Tibial artery (tissue), 4 donors: ENCODE measurements around the gene CPEB4.

ENCODE experiments used
- DNase-seq, 2 donors: peaks; one replicate each; pipeline ENCODE4 v3.0.0-alpha.2; 2019
- H3K27ac ChIP-seq, 2 donors: fragments of 200-600 bp; sonication (generic) in 1 of 2; 1 replicate in 1 of 2; 2 replicates in 1 of 2; pipeline ENCODE4 v1.5.1; 2018 to 2019; ENCODE audit warnings: mild to moderate bottlenecking in 1 of 2
- H3K27me3 ChIP-seq, 2 donors: fragments of 200-600 bp; sonication (generic) in 1 of 2; one replicate each; pipeline versions ENCODE4 v1.5.1 to v1.6.0; 2016 to 2019
- H3K36me3 ChIP-seq, 3 donors: fragments of 200-600 bp; sonication (generic) in 2 of 3; one replicate each; pipeline ENCODE4 v1.5.1; 2016 to 2019; ENCODE audit warnings: mild to moderate bottlenecking in 2 of 3
- H3K4me1 ChIP-seq, 4 donors: fragments of 200-600 bp; sonication (generic) in 2 of 4; 1 replicate in 3 of 4; 2 replicates in 1 of 4; pipeline ENCODE4 v1.5.1; 2016 to 2019
- H3K4me3 ChIP-seq, 2 donors: fragments of 200-600 bp; sonication (generic) in 1 of 2; 1 replicate in 1 of 2; 2 replicates in 1 of 2; pipeline ENCODE4 v1.5.1; 2018 to 2019; ENCODE audit warnings: mild to moderate bottlenecking in 2 of 2
- H3K9me3 ChIP-seq, 3 donors: fragments of 200-600 bp; sonication (generic) in 1 of 3; one replicate each; pipeline ENCODE4 v1.5.1; 2016 to 2019
- CTCF ChIP-seq, 2 experiments: fragments of 200-600 bp in 1 of 2; fragments of 450-650 bp in 1 of 2; IDR thresholded peaks; one replicate each; pipeline ENCODE4 v1.5.1; 2017 to 2019; ENCODE audit warnings: antibody characterized with exemption in 2 of 2, mild to moderate bottlenecking in 1 of 2, moderate library complexity in 1 of 2
- intact Hi-C: fragments of 100-400 bp; cut with DNase I; formaldehyde crosslinking; loops from one replicate; pipeline ENCODE4 v1.15.0; 2023; ENCODE audit warnings: low total_unique reads

CPEB4 gene

GRCh38 chr5:173981185-173981761 lies 93.1 kb downstream of the CPEB4 start:
- H3K27me3 ChIP-seq: peaks cover 0 to 12% of the 10 kb centered on the region in 2 donors
- no peak overlapping the region for H3K27ac ChIP-seq
- H3K4me3 ChIP-seq: no peak overlapping the region
- no peak for TF ChIP-seq CTCF (IDR thresholded peaks at IDR 0.05)
- no peak for DNase-seq
- H3K9me3 ChIP-seq: peaks cover 0 to 7% (median 0%) of the 10 kb centered on the region in 3 donors
- no peaks in the 10 kb centered on the region for H3K36me3 ChIP-seq
- intact Hi-C loops: no loop called here
- H3K4me1 ChIP-seq: no peaks in the 10 kb centered on the region

DNA sequence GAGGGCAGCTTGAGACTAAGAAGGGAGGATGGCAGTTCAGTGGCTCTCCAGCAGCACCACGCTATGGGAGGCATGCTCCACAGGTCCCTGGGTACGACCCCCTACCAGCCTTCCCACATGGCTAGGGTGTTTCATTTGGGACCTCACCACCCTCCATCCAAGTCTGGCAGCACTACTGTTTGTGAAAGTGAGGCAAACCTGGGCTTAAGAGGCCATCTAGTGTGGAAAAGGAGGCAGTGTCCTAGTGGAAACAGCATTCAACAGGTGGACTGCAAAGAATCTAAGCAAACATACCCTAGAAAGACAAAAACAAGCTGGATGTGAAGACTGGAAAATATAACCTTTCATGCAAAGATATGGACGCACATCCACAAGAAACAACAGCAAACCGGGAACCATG lies 96.1 kb downstream of the CPEB4 start:
- Histone ChIP-seq H3K4me3 (no peak overlapping the region), H3K27me3 (peaks cover 0 to 12% of the 10 kb centered on the region in 2 donors), H3K27ac (no peak overlapping the region), H3K4me1 (no peaks in the 10 kb centered on the region), H3K36me3 (no peaks in the 10 kb centered on the region), H3K9me3 (peaks cover 0 to 7% (median 0%) of the 10 kb centered on the region in 3 donors)
- DNase-seq: no peak
- TF ChIP-seq CTCF (IDR thresholded peaks at IDR 0.05): no peak
- intact Hi-C loops: no loop called here

DNA sequence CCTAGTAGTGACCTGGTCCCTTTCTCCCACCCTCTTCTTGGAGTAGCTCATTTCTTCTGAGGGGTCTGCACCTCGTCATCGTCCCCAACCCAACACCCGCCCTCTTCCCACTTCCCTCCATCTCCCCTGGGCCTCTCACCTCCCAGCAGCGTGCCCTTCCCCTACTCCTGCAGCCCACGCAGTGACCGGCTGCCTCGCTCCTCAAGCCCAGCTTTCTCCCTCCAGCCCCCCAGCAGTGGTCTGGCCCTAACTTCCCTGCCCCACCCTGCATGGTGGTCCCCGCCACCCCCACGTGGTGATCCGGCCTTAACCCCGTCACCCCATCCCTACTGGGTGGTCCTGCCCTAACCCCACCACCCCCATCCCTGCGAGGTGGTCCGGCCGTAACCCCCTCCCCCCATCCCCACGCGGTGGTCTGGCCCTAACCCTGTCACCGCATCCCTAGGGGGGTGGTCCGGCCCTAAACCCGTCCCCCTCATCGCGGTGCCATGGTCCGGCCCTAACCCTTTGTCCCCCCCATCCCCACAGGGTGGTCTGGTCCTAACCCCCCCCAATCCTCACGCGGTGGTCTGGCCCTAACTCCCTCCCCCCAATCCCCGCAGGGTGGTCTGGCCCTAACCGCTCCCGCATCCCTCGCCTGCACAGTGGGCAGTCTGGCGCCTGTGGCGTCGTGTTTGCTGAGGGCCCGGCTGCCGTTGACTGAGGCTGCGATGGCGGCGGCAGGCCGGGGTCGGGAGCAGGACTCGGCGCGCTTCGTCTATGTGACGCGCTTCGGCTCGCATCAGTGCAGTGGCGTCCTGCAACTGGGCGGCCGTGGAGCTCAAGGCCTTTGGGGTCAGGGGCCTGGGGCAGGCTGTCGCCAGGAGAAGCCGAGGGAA lies 100.6 kb downstream of the CPEB4 start, which contains the start of gene C5orf47:
Gene C5orf47, plus strand, starts transcription at position 617 of the 878 bp plus-strand sequence. Its CDS starts 94 bp downstream, at position 711.
- intact Hi-C loops: no loop called here
- no peak for DNase-seq

GRCh38 chr5:173989432-173990082 lies 101.4 kb downstream of the CPEB4 start:
- intact Hi-C loops: no loop called here

More for the DNA sequence above, 100.6 kb downstream of the CPEB4 start, which contains the start of gene C5orf47:
- no peak within 1 kb of the TSS for H3K4me3 ChIP-seq
- no peaks in the 10 kb centered on the region for H3K4me1 ChIP-seq
- no peaks in the 10 kb centered on the region for H3K27me3 ChIP-seq
- TF ChIP-seq CTCF (IDR thresholded peaks at IDR 0.05): no peak
- H3K27ac ChIP-seq: no peak within 1 kb of the TSS
- no peaks in the 10 kb centered on the region for H3K36me3 ChIP-seq
- H3K9me3 ChIP-seq: no peaks in the 10 kb centered on the region

More at GRCh38 chr5:173989432-173990082, 101.4 kb downstream of the CPEB4 start:
- no peak for TF ChIP-seq CTCF (IDR thresholded peaks at IDR 0.05)
- Histone ChIP-seq H3K4me1 (no peaks in the 10 kb centered on the region), H3K9me3 (no peaks in the 10 kb centered on the region), H3K27ac (no peak overlapping the region), H3K4me3 (no peak overlapping the region), H3K36me3 (no peaks in the 10 kb centered on the region), H3K27me3 (peaks cover 0 to 5% of the 10 kb centered on the region in 2 donors)
- no peak for DNase-seq
